Retinal pigment epithelial cell (primary cell): ENCODE data around the gene SCTR.

Experiments
- DNase-seq: peaks from one replicate; pipeline ENCODE4 v3.0.0-alpha.2; 2010; ENCODE audit warnings: low read depth
- H3K4me3 ChIP-seq: 2 replicates; pipeline ENCODE4 v1.5.1; 2011; ENCODE audit warnings: mild to moderate bottlenecking, low read length, control low read depth, moderate library complexity
- TF ChIP-seq, protein P1 (sequence below): conservative IDR thresholded peaks from 2 replicates; pipeline ENCODE4 v1.5.1; 2011; ENCODE audit warnings: low read depth, low read length, control low read depth, inconsistent platforms

The SCTR gene

DNA sequence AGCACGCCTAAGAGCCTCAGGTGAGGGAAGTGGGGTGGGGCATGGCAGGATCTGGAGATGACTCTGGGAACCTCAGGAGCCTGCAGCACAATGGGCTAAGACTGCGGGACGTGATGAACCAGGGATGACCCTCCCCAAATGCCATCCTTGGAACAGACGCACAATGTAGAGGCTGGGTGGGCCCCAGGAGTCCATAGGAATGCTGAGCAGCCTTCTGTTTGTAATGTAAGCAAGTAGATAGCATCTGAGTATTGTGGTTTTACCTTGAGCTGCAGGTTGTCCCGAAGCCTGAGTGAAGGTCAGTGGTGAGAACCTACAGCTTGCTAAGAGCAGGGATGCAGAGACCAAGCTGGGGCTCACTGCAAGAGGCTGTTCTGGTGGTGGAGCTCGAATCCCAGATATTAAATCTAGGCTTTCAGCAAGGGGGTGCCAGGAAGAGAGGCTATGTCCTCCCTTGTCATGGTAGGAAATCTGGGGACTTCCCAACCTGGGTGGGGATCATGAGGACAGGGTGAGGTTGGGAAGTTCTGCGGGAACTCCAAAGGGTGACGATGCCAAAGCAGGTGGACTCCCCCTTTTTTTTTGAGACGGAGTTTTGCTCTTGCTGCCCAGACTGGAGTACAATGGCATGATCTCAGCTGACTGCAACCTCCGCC lies 5.8 kb downstream of the SCTR start:
- no peak overlapping the region for H3K4me3 ChIP-seq
- no peak for DNase-seq
- TF ChIP-seq, protein P1, sequence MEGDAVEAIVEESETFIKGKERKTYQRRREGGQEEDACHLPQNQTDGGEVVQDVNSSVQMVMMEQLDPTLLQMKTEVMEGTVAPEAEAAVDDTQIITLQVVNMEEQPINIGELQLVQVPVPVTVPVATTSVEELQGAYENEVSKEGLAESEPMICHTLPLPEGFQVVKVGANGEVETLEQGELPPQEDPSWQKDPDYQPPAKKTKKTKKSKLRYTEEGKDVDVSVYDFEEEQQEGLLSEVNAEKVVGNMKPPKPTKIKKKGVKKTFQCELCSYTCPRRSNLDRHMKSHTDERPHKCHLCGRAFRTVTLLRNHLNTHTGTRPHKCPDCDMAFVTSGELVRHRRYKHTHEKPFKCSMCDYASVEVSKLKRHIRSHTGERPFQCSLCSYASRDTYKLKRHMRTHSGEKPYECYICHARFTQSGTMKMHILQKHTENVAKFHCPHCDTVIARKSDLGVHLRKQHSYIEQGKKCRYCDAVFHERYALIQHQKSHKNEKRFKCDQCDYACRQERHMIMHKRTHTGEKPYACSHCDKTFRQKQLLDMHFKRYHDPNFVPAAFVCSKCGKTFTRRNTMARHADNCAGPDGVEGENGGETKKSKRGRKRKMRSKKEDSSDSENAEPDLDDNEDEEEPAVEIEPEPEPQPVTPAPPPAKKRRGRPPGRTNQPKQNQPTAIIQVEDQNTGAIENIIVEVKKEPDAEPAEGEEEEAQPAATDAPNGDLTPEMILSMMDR: no peak

DNA sequence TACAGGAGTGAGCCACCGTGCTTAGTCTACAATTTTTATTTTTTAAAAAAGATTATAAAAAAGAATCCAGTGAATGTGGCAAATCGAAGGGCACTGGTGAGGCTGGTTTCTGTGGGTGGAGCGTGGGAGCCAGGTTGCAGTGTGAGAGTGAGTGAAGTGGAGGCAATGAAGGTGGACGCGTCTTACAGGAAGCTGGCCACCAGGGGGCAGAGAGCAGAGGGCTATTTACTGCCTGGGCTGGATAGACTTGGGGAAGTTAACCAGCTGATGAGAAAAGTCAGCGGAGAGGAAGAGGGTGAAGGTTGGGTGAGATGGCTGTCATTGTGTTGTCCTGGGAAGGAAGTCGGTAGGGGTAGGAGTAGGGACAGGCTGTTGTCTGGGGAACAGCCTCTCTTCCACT lies 6.8 kb downstream of the SCTR start:
- no peak overlapping the region for H3K4me3 ChIP-seq
- no peak for DNase-seq
- TF ChIP-seq, protein P1: peak; percentile 90

DNA sequence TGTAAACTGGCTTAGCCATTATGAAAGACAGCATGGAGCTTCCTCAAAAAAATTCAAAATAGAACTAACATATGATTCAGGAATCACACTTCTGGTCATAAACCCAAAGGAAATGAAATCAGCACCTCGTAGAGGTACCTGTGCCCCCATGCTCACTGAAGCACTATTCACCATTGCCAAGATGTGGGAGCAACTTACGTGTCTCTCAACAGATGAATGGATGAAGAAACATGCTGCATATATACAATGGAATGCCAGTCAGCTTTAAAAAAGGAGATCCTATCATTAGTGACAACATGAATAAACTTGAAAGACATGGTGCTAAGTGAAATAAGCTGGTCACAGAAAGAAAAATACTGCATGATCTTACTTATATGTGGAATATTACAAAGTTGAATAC lies 8.2 kb downstream of the SCTR start:
- no peak for DNase-seq
- H3K4me3 ChIP-seq: no peak overlapping the region
- TF ChIP-seq, protein P1: no peak

DNA sequence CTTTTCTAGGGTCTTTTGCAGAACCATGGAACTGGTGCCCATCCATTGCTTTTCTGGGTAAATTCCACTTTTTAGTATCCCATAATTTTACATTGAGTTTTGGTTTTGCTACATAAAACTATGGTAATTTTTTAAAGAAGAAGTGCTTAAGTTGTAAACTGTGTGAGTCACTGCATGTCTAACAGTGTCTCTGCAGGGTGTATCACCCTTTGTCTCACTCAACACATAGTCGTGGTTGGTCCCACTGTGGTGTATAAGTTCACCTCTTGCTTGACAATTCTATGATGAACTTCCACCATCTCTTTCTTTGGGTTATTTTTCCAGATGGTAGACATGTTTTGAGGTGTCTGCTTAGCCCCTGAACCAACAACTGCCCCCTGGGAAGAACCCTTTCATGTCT lies 10.5 kb downstream of the SCTR start:
- no peak for DNase-seq
- TF ChIP-seq, protein P1: no peak
- H3K4me3 ChIP-seq: no peak overlapping the region

DNA sequence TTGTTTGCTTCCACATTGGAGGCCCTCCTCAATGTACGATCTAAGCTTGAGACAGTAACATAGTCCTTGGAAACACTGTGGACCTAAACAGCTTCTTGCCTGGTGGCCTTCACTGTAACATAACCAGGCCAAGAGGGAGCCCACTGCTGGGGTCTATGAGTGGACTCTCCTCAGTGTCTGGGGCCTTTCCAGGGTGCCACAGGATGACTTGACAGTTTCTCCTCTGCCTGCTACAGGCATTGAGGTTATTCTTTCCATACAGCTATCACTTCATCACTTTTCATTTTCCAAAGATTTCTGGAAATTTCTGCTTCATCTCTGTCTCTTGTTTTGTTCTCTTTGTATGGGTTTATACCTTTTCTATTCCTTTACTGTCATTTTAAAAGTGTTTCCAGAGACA lies 11.3 kb downstream of the SCTR start:
- TF ChIP-seq, protein P1: no peak
- H3K4me3 ChIP-seq: no peak overlapping the region
- DNase-seq: no peak

DNA sequence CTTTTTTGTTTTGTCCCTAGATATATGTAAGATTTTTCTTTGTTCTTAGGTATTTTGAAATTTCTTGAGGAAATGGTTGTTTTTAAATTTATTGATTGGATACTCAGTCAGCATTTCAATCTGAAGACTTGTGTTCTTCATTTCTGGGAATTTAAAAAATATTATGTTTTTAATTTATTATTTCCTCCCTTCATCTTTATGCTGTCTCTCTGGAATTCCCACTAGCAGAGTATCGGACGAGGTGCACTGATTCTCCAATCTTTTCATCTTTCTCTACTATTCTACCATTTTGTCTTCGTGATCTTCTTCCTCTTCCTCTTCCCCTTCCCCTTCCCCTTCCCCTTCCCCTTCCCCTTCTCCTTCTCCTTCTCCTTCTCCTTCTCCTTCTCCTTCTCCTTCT lies 12.3 kb downstream of the SCTR start:
- DNase-seq: no peak
- TF ChIP-seq, protein P1: no peak
- no peak overlapping the region for H3K4me3 ChIP-seq

DNA sequence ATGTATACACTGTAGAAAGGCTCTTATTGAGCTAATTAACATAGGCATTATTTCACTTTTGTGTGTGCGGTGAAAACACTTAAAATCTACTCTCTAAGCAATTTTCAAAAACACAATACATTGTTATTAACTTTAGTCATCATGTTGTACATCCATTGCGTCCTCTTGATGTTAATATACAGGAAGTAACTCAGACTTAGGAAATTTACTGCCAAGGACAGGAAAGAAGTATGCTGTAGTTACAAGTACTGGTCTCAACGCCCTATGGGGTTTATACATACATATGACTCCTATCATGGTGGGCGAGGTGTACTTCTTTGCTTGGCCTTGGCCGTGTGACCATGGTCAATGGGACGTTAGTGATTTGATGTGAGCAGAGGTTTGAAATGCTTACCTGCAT lies 15.5 kb downstream of the SCTR start:
- no peak for DNase-seq
- no peak overlapping the region for H3K4me3 ChIP-seq
- TF ChIP-seq, protein P1: no peak
